BJ (cell line): Measurements from ENCODE around the gene APOC1. TPM values are rescaled to one million over a fixed set of nuclear protein-coding genes. Genes with fewer than 3 reads are reported as not detected.

Experiments
- CTCF ChIA-PET: fragments of 350-600 bp; formaldehyde crosslinking; extraction: SDS; loops from one replicate; lab custom pipeline; 2021; ENCODE audit warnings: antibody characterized with exemption, inconsistent platforms; lab: Yijun Ruan, JAX
- POLR2A ChIA-PET: fragments of 300-600 bp; sonication (Branson Sonifier 250); formaldehyde crosslinking; extraction: SDS; loops from one replicate; lab custom pipeline; 2021; ENCODE audit warnings: antibody characterized with exemption; lab: Charles Lee
- DNase-seq: peaks from one replicate; pipeline ENCODE4 v3.0.0-alpha.2; 2011; ENCODE audit warnings: low read depth
- H3K27me3 ChIP-seq: 2 replicates; pipeline ENCODE4 v1.6.0; 2011; ENCODE audit warnings: low read length; ENCODE audit not compliant: control insufficient read depth, insufficient read depth
- H3K36me3 ChIP-seq: 2 replicates; pipeline ENCODE4 v1.5.1; 2011; ENCODE audit warnings: low read length; ENCODE audit not compliant: control insufficient read depth, insufficient read depth
- H3K4me3 ChIP-seq: 2 replicates; pipeline ENCODE4 v1.5.1; 2011; ENCODE audit warnings: low read depth, mild to moderate bottlenecking, control low read depth, low read length
- CTCF ChIP-seq: IDR thresholded peaks from 2 replicates; pipeline ENCODE4 v1.5.1; 2011; ENCODE audit warnings: low read depth, mild to moderate bottlenecking, control low read depth, inconsistent platforms, low read length, moderate library complexity; ENCODE audit not compliant: insufficient read depth
- polyA plus RNA-seq: library from polyadenylated mRNA; depleted of rRNA; stranded (reverse); fragments of >200 nt; gene quantifications from 2 replicates; pipeline ENCODE4 v1.2.3, GENCODE V29; 2011

The APOC1 gene
- polyA plus RNA-seq, 1 experiment = 4.9 TPM

- ChIA-PET CTCF (interaction anchor here (0.6 to 12.3 kb wide), 8 partner anchors 10 to 322 kb away, joined by 3 to 151 read pairs (median 3); partner anchors contain the start of genes APOE and NECTIN2), POLR2A (no interaction called here)
- Histone ChIP-seq H3K36me3 (peaks cover 3% of the 10 kb centered on the region; the same call in 1 of the 2 replicates), H3K27me3 (no peaks in the 10 kb centered on the region), H3K4me3 (peak within 1 kb of the TSS; percentile 77)
- DNase-seq = peak; percentile 73
- no peak for TF ChIP-seq CTCF
These were observed 40.5 kb downstream of the APOC1 start, which contains the start of gene CLPTM1 for GRCh38 chr19:44954649-44955504. TSS of gene CLPTM1 (plus strand) at chr19:44955380. CDS start at chr19:44955396, 16 bp downstream.

- no peak for DNase-seq
- no peaks in the 10 kb centered on the region for H3K27me3 ChIP-seq
- peaks cover 6% of the 10 kb centered on the region for H3K36me3 ChIP-seq
- no peak for TF ChIP-seq CTCF
- ChIA-PET CTCF (interaction anchor here (0.8 to 12.3 kb wide), 7 partner anchors 9 to 63 kb away, joined by 3 to 151 read pairs (median 3); partner anchors contain the start of gene APOE), POLR2A (no interaction called here)
- peak overlapping the region; percentile 77 for H3K4me3 ChIP-seq
These were observed 41.4 kb downstream of the APOC1 start for GRCh38 chr19:44955505-44956439.

GRCh38 chr19:44957526-44957925 is 43.1 kb downstream of the APOC1 start:
- H3K36me3 ChIP-seq = peaks cover 10% of the 10 kb centered on the region
- DNase-seq = no peak
- CTCF ChIA-PET = interaction anchor here (0.7 to 12.3 kb wide), 4 partner anchors 31 to 53 kb away, joined by 3 to 151 read pairs (median 3); partner anchors contain the start of gene APOE
- no peaks in the 10 kb centered on the region for H3K27me3 ChIP-seq
- TF ChIP-seq CTCF = no peak
- POLR2A ChIA-PET = no interaction called here
- no peak overlapping the region for H3K4me3 ChIP-seq

DNA sequence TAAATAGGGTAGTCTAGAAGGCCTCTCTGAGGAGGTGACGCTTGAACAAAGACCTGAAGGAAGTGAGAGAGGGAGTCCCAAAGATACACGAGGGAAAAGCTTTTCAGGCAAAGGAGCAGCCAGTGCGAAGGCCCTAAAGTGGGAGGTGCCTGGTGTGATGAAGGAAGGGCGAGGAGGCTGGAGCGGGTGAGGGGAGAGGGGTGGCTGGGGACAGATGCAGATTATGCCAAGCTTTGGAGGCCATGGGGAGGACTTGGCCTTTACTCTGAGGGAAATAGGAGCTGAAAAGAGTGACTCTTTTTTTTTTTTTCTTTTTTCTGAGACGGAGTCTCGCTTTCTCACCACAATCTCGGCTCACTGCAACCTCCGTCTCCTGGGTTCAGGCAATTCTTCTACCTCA is 43.7 kb downstream of the APOC1 start:
- ChIA-PET POLR2A (no interaction called here), CTCF (interaction anchor here (12.3 kb wide), 1 partner anchor 53 kb away, joined by 151 read pairs; the partner anchor contains the start of gene APOE)
- no peak for TF ChIP-seq CTCF
- H3K4me3 ChIP-seq = no peak overlapping the region
- H3K27me3 ChIP-seq = no peaks in the 10 kb centered on the region
- no peak for DNase-seq
- H3K36me3 ChIP-seq = peaks cover 10% of the 10 kb centered on the region

DNA sequence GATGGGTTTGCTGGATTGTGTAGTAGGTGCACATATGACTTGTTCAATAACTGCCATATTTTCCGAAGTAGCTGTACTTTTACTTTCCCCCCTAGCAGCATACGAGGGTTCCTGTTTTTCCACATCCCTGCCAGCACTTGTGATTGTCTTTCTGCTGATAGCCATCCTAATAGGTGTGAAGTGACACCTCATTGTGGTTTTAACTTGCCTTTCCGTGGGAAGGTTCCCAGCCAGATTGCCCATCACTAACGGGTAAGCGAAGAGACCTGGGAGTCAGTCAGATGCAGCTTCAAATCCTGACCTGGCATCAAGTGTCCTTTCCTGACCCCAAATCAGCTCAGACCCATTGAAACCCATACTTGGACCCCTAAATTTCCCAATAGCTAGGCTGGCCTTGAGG is 45.3 kb downstream of the APOC1 start:
- ChIA-PET POLR2A (no interaction called here), CTCF (interaction anchor here (1.1 kb wide), 1 partner anchor 8 kb away, joined by 3 read pairs; no protein-coding TSS in a partner anchor)
- no peak for DNase-seq
- peaks cover 12% of the 10 kb centered on the region for H3K36me3 ChIP-seq
- no peak for TF ChIP-seq CTCF
- H3K27me3 ChIP-seq = no peaks in the 10 kb centered on the region
- H3K4me3 ChIP-seq = no peak overlapping the region
